Measurements from ENCODE around the gene MARVELD2. TPM values are rescaled to one million over a fixed set of nuclear protein-coding genes. Genes with fewer than 3 reads are reported as not detected.
"Not testable (repeated sequence)": the region's sequence is repeated elsewhere in the genome, so short reads cannot be mapped to it uniquely, and the experiment has no call there.

Gene MARVELD2
- total RNA-seq, 2 donors from 2014 or later: 9.5 to 30.1 TPM

DNA sequence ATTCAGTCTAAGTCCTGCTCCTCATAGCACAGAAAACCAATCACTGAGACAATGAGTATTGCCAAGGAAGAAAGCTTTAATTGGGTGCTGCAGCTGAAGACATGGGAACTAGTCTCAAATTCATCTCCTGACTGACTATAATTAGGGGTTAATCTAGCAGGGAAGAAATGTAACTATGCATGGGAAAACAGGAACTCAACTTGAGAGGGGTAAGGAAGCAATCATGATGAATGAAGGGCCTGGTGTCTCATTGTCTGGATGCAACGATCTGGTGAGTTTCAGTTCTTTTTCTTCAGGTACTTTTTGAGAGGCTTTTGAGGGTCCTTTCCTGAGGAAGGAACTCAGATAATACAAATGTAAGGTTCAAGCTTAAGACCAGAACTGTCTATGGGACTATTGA is 53.7 kb downstream of the MARVELD2 start:
- TF ChIP-seq, protein P1, sequence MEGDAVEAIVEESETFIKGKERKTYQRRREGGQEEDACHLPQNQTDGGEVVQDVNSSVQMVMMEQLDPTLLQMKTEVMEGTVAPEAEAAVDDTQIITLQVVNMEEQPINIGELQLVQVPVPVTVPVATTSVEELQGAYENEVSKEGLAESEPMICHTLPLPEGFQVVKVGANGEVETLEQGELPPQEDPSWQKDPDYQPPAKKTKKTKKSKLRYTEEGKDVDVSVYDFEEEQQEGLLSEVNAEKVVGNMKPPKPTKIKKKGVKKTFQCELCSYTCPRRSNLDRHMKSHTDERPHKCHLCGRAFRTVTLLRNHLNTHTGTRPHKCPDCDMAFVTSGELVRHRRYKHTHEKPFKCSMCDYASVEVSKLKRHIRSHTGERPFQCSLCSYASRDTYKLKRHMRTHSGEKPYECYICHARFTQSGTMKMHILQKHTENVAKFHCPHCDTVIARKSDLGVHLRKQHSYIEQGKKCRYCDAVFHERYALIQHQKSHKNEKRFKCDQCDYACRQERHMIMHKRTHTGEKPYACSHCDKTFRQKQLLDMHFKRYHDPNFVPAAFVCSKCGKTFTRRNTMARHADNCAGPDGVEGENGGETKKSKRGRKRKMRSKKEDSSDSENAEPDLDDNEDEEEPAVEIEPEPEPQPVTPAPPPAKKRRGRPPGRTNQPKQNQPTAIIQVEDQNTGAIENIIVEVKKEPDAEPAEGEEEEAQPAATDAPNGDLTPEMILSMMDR (IDR thresholded peaks at IDR 0.05): no peak
- TF ChIP-seq POLR2AphosphoS5 (IDR thresholded peaks at IDR 0.05) (no peak), POLR2A (IDR thresholded peaks at IDR 0.05) (no peak)
- DNase-seq (ENCODE audit: low spot score): no peak
- H3K27ac ChIP-seq: no peak overlapping the region
- no peaks in the 10 kb centered on the region for H3K4me1 ChIP-seq (replicated peaks)
- 52% methylated on average over 1 of the region's 1 CpG for WGBS
- H3K36me3 ChIP-seq: no peaks in the 10 kb centered on the region
- H3K4me3 ChIP-seq: no peak overlapping the region
- intact Hi-C loops (cut with DNase I): no loop called here
- H3K27me3 ChIP-seq (replicated peaks; ENCODE audit: insufficient read depth): no peaks in the 10 kb centered on the region
- no peaks in the 10 kb centered on the region for H3K9me3 ChIP-seq

DNA sequence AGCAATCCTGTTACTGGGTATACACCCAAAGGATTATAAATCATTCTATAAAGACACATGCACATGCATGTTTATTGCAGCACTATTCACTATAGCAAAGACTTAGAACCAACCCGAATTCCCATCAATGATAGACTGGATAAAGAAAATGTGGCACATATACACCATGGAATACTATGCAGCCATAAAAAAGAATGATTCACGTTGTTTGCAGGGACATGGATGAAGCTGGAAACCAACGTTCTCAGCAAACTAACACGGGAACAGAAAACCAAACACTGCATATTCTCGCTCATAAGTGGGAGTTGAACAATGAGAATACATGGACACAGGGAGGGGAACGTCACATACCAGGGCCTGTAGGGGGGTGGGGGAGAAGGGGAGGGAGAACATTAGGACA is 56.6 kb downstream of the MARVELD2 start:
- H3K4me1 ChIP-seq (replicated peaks); H3K27me3 ChIP-seq (replicated peaks; ENCODE audit: insufficient read depth); H3K4me3 ChIP-seq; intact Hi-C loops (cut with DNase I); H3K36me3 ChIP-seq; DNase-seq (ENCODE audit: low spot score); H3K27ac ChIP-seq; H3K9me3 ChIP-seq: not testable (repeated sequence)
- 90% methylated on average over 6 of the region's 6 CpGs for WGBS

DNA sequence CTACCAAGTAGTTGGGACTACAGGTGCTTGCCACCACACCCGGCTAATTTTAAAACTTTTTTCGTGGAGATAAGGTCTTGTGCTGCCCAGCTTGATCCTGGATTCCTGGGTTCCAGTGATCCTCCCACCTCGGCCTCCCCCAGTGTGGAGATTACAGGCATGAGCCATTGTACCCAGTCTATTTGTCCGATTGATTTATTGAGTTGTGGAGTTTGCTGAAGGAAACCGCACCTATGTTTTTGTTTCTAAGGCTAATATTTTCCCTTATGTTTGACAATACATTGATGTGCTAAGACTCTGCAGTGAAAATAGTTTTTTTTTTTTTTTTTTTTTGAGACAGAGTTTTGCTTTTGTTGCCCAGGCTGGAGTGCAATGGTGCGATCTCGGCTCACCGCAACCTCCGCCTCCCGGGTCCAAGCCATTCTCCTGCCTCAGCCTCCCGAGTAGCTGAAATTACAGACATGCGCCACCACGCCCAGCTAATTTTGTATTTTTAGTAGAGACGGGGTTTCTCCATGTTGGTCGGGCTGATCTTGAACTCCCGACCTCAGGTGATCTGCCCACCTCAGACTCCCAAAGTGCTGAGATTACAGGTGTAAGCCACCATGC is 57.7 kb downstream of the MARVELD2 start:
- H3K36me3 ChIP-seq; DNase-seq (ENCODE audit: low spot score); H3K4me1 ChIP-seq (replicated peaks); H3K27ac ChIP-seq; H3K9me3 ChIP-seq; H3K4me3 ChIP-seq; H3K27me3 ChIP-seq (replicated peaks; ENCODE audit: insufficient read depth); intact Hi-C loops (cut with DNase I): not testable (repeated sequence)
- 85% methylated on average over 16 of the region's 16 CpGs for WGBS

DNA sequence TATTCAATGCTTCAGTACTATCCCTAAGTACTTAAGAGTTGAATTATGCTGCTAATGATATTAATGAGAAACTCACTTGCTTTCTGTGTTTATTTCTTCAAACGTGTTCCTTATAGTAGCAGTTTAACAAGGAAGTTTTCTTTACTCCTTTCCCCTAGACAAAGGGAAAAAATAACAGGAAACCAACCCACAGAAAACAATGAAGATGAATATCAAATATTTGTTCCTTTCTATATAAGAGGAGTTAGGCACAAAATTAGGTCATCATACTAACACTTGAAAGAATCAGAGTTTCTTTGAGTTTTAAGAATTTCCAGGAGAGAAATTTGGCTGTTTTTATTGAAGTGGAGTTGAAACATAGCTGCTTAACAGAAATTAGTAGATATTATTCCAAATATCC is 62.3 kb downstream of the MARVELD2 start:
- Histone ChIP-seq H3K36me3 (no peaks in the 10 kb centered on the region), H3K4me1 (replicated peaks) (no peaks in the 10 kb centered on the region), H3K27me3 (replicated peaks; ENCODE audit: insufficient read depth) (no peaks in the 10 kb centered on the region), H3K9me3 (no peaks in the 10 kb centered on the region), H3K4me3 (no peak overlapping the region), H3K27ac (no peak overlapping the region)
- no peak for DNase-seq (ENCODE audit: low spot score)
- 6% methylated on average over 1 of the region's 1 CpG for WGBS
- TF ChIP-seq POLR2A (IDR thresholded peaks at IDR 0.05) (no peak), POLR2AphosphoS5 (IDR thresholded peaks at IDR 0.05) (no peak)
- TF ChIP-seq, protein P1 (IDR thresholded peaks at IDR 0.05): no peak
- intact Hi-C loops (cut with DNase I): no loop called here

DNA sequence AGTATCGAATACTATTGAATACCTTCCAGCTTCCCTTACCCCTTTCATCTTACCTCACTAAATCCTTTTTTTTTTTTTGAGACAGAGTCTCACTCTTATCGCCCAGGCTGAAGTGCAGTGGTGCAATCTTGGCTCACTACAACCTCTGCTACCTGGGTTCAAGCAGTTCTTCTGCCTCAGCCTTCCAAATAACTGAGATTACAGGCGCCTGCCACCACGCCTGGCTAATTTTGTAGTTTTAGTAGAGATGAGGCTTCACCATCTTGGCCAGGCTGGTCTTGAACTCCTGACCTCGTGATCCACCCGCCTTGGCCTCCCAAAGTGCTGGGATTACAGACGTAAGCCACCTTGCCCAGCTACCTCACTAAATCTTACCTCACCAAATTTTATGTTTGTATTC is 63.4 kb downstream of the MARVELD2 start:
- intact Hi-C loops (cut with DNase I); H3K4me1 ChIP-seq (replicated peaks); H3K4me3 ChIP-seq; H3K9me3 ChIP-seq; H3K27ac ChIP-seq; H3K27me3 ChIP-seq (replicated peaks; ENCODE audit: insufficient read depth); DNase-seq (ENCODE audit: low spot score); H3K36me3 ChIP-seq: not testable (repeated sequence)
- 93% methylated on average over 7 of the region's 7 CpGs for WGBS

DNA sequence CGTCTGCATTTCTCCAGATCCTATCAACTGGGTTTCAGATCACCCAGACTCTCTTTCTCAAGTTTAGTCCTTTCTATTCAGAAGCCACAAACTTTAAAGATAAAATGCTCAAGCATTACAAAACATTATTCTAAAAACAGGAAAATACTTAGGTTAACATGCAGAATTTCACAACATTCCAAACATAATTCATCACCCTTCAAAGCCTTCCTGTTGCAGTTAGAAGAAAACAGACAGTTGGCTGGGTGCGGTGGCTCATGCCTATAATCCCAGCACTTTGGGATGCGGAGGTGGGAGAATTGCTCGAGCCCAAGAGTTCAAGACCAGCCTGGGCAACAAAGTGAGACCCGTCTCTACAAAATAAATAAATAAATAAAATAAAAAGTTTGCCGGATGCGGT is 70.0 kb downstream of the MARVELD2 start:
- intact Hi-C loops (cut with DNase I): no loop called here
- TF ChIP-seq POLR2A (IDR thresholded peaks at IDR 0.05): no peak
- no peak for DNase-seq (ENCODE audit: low spot score)
- Histone ChIP-seq H3K27me3 (replicated peaks; ENCODE audit: insufficient read depth) (no peaks in the 10 kb centered on the region), H3K4me3 (no peak overlapping the region), H3K4me1 (replicated peaks) (no peaks in the 10 kb centered on the region), H3K36me3 (no peaks in the 10 kb centered on the region), H3K27ac (no peak overlapping the region), H3K9me3 (no peaks in the 10 kb centered on the region)
- 82% methylated on average over 7 of the region's 7 CpGs for WGBS

DNA sequence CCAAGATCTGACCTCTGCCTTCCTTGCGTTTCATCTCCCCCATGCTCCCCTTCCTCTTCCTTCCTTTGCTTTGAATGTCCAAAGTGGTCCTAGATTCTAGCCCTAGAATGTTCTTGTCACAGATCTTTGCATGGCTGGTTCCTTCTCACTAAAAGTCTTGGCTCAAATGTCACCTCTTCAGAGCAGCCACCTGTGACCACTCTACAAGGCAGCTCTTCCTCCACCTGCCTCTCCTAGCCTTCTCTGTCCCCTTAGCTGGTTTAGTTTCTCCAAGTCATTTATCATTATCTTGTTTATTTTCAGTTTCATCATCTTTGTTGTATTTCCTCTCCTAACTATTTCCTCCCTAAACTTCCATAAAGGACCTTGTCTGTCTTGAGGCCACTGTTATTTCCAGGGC is 70.6 kb downstream of the MARVELD2 start:
- H3K36me3 ChIP-seq: no peaks in the 10 kb centered on the region
- no peak overlapping the region for H3K4me3 ChIP-seq
- intact Hi-C loops (cut with DNase I): no loop called here
- 90% methylated on average over 1 of the region's 1 CpG for WGBS
- H3K27me3 ChIP-seq (replicated peaks; ENCODE audit: insufficient read depth): no peaks in the 10 kb centered on the region
- H3K4me1 ChIP-seq (replicated peaks): no peaks in the 10 kb centered on the region
- no peak for TF ChIP-seq POLR2AphosphoS5 (IDR thresholded peaks at IDR 0.05)
- no peak for TF ChIP-seq POLR2A (IDR thresholded peaks at IDR 0.05)
- TF ChIP-seq, protein P1 (IDR thresholded peaks at IDR 0.05): no peak
- H3K27ac ChIP-seq: no peak overlapping the region
- H3K9me3 ChIP-seq: no peaks in the 10 kb centered on the region
- DNase-seq (ENCODE audit: low spot score): no peak
